Breast epithelium (tissue), 4 donors: Measurements from ENCODE around the gene CKB. TPM values are rescaled to one million over a fixed set of nuclear protein-coding genes. Genes with fewer than 3 reads are reported as not detected.

Experiments
- DNase-seq, 2 donors: peaks; one replicate each; pipeline ENCODE4 v3.0.0-alpha.2; 2019; ENCODE audit warnings: low spot score in 2 of 2
- H3K27ac ChIP-seq, 2 donors: fragments of 200-600 bp; sonication (generic) in 1 of 2; one replicate each; pipeline ENCODE4 v1.5.1; 2016 to 2019; ENCODE audit warnings: mild to moderate bottlenecking in 1 of 2
- H3K27me3 ChIP-seq, 2 donors: fragments of 200-600 bp; sonication (generic) in 1 of 2; one replicate each; pipeline versions ENCODE4 v1.5.1 to v1.6.0; 2017 to 2019; ENCODE audit warnings: control low read depth in 1 of 2, mild to moderate bottlenecking in 1 of 2
- H3K36me3 ChIP-seq: fragments of 200-600 bp; one replicate; pipeline ENCODE4 v1.5.1; 2019
- H3K4me1 ChIP-seq, 2 donors: fragments of 200-600 bp; sonication (generic); one replicate each; pipeline ENCODE4 v1.5.1; 2016 to 2019; ENCODE audit warnings: control low read depth in 1 of 2
- H3K4me3 ChIP-seq, 3 donors: fragments of 200-600 bp; sonication (generic); 1 replicate in 2 of 3; 2 replicates in 1 of 3; pipeline ENCODE4 v1.5.1; 2016 to 2019; ENCODE audit warnings: mild to moderate bottlenecking in 3 of 3, moderate library complexity in 2 of 3
- H3K9me3 ChIP-seq, 2 donors: fragments of 200-600 bp; sonication (generic) in 1 of 2; one replicate each; pipeline ENCODE4 v1.5.1; 2016 to 2019; ENCODE audit warnings: control low read depth in 1 of 2
- CTCF ChIP-seq, 3 donors: fragments of 450-650 bp; IDR thresholded peaks; one replicate each; pipeline ENCODE4 v1.5.1; 2016 to 2017; ENCODE audit warnings: antibody characterized with exemption in 3 of 3, mild to moderate bottlenecking in 3 of 3, moderate library complexity in 3 of 3
- POLR2A ChIP-seq: fragments of 450-650 bp; IDR thresholded peaks from one replicate; pipeline ENCODE4 v1.6.1; 2016; ENCODE audit warnings: antibody characterized with exemption, mild to moderate bottlenecking, moderate library complexity
- POLR2AphosphoS5 ChIP-seq, 3 donors: sonication (generic); formaldehyde crosslinking; IDR thresholded peaks; one replicate each; pipeline ENCODE4 v1.6.1; 2017; ENCODE audit warnings: antibody characterized with exemption in 3 of 3
- intact Hi-C: fragments of 100-400 bp; cut with DNase I; formaldehyde crosslinking; loops from one replicate; pipeline ENCODE4 v1.15.1; 2023; ENCODE audit warnings: low total_unique reads
- total RNA-seq, 3 donors: library from RNA; depleted of rRNA; stranded (reverse); fragments of >200 nt; gene quantifications; one replicate each; pipeline ENCODE4 v1.1.0, GENCODE V29; 2016

The CKB gene
- 100 to 1,000 TPM in 1 of 3 donors, 10 to 100 TPM in 2; 61.6 to 305 (median 83.2) TPM for total RNA-seq

- H3K36me3 ChIP-seq: no peaks in the 10 kb centered on the region
- TF ChIP-seq CTCF (IDR thresholded peaks at IDR 0.05) (no peak), POLR2AphosphoS5 (IDR thresholded peaks at IDR 0.05) (peak in 1 of 3 donors; percentile 19)
- intact Hi-C loops: no loop called here
- no peak for DNase-seq
- H3K9me3 ChIP-seq: no peaks in the 10 kb centered on the region
- H3K4me3 ChIP-seq: peak within 1 kb of the TSS; percentile 54 to 81 (median 61)
- H3K27ac ChIP-seq: peak within 1 kb of the TSS; percentile 73 to 83
- H3K4me1 ChIP-seq: peaks cover 0 to 10% of the 10 kb centered on the region in 2 donors
- no peaks in the 10 kb centered on the region for H3K27me3 ChIP-seq
Measured at GRCh38 chr14:103522649-103523574, at the start of gene CKB. Gene CKB, minus strand, starts transcription at chr14:103522830. Its CDS starts 337 bp downstream, at chr14:103522493.

GRCh38 chr14:103569408-103569807, 46.8 kb upstream of the CKB start:
- no peaks in the 10 kb centered on the region for H3K4me1 ChIP-seq
- no peaks in the 10 kb centered on the region for H3K27me3 ChIP-seq
- DNase-seq: no peak
- intact Hi-C loops: no loop called here
- H3K9me3 ChIP-seq: no peaks in the 10 kb centered on the region
- H3K27ac ChIP-seq: no peak overlapping the region
- no peak overlapping the region for H3K4me3 ChIP-seq
- TF ChIP-seq CTCF (IDR thresholded peaks at IDR 0.05) (no peak), POLR2AphosphoS5 (IDR thresholded peaks at IDR 0.05) (no peak), POLR2A (no peak)
- no peaks in the 10 kb centered on the region for H3K36me3 ChIP-seq

GRCh38 chr14:103568952-103569351, 46.3 kb upstream of the CKB start:
- Histone ChIP-seq H3K27me3 (no peaks in the 10 kb centered on the region), H3K4me1 (no peaks in the 10 kb centered on the region), H3K9me3 (no peaks in the 10 kb centered on the region), H3K27ac (no peak overlapping the region), H3K36me3 (no peaks in the 10 kb centered on the region), H3K4me3 (no peak overlapping the region)
- DNase-seq: no peak
- TF ChIP-seq CTCF (IDR thresholded peaks at IDR 0.05): no peak
- intact Hi-C loops: no loop called here

- intact Hi-C loops: no loop called here
- Histone ChIP-seq H3K9me3 (no peaks in the 10 kb centered on the region), H3K27ac (no peak overlapping the region), H3K27me3 (no peaks in the 10 kb centered on the region), H3K4me3 (peak overlapping the region; percentile 95 to 99 (median 97)), H3K4me1 (peaks cover 4 to 13% of the 10 kb centered on the region in 2 donors), H3K36me3 (no peaks in the 10 kb centered on the region)
- TF ChIP-seq POLR2A (no peak), POLR2AphosphoS5 (IDR thresholded peaks at IDR 0.05) (no peak), CTCF (IDR thresholded peaks at IDR 0.05) (no peak)
- DNase-seq: no peak
Measured at GRCh38 chr14:103563844-103564505, 41.3 kb upstream of the CKB start.

- Histone ChIP-seq H3K27ac (peak overlapping the region; percentile 97 to 99), H3K4me3 (peak overlapping the region; percentile 95 to 99 (median 97)), H3K36me3 (no peaks in the 10 kb centered on the region), H3K27me3 (no peaks in the 10 kb centered on the region), H3K4me1 (peaks cover 4 to 13% of the 10 kb centered on the region in 2 donors), H3K9me3 (no peaks in the 10 kb centered on the region)
- no peak for DNase-seq
- intact Hi-C loops: no loop called here
- TF ChIP-seq POLR2A (no peak), POLR2AphosphoS5 (IDR thresholded peaks at IDR 0.05) (no peak), CTCF (IDR thresholded peaks at IDR 0.05) (no peak)
Measured at GRCh38 chr14:103563226-103563620, 40.6 kb upstream of the CKB start.
